Liver (tissue), 9 donors: ENCODE data around the gene SLC12A2. TPM values are rescaled to one million over a fixed set of nuclear protein-coding genes. Genes with fewer than 3 reads are reported as not detected.

Experiments used
- DNase-seq: peaks from one replicate; pipeline ENCODE4 v3.0.0-alpha.2; 2017; ENCODE audit warnings: low spot score
- H3K27ac ChIP-seq, 2 donors: one replicate each; pipeline ENCODE4 v1.7.0; 2013; ENCODE audit warnings: inconsistent platforms in 2 of 2, low read length in 2 of 2, control low read depth in 1 of 2, low read depth in 1 of 2, mild to moderate bottlenecking in 1 of 2
- H3K27me3 ChIP-seq, 4 donors: one replicate each; pipeline versions ENCODE4 v1.6.1 to v1.7.0; 2013; ENCODE audit warnings: low read length in 3 of 4, inconsistent platforms in 1 of 4, mild to moderate bottlenecking in 1 of 4, moderate library complexity in 1 of 4; ENCODE audit not compliant: control insufficient read depth in 4 of 4, insufficient read depth in 4 of 4
- H3K36me3 ChIP-seq, 4 donors: one replicate each; pipeline versions ENCODE4 v1.6.1 to v1.7.0; 2013; ENCODE audit warnings: low read length in 3 of 4, mild to moderate bottlenecking in 3 of 4, low read depth in 1 of 4, moderate library complexity in 1 of 4; ENCODE audit not compliant: control insufficient read depth in 4 of 4, insufficient read depth in 3 of 4
- H3K4me1 ChIP-seq, 4 donors: one replicate each; pipeline versions ENCODE4 v1.6.1 to v1.7.0; 2013; ENCODE audit warnings: low read length in 3 of 4, mild to moderate bottlenecking in 3 of 4, moderate library complexity in 1 of 4; ENCODE audit not compliant: control insufficient read depth in 4 of 4, insufficient read depth in 4 of 4
- H3K4me3 ChIP-seq, 3 donors: one replicate each; pipeline versions ENCODE4 v1.6.1 to v1.7.0; 2013; ENCODE audit warnings: low read length in 3 of 3, control low read depth in 1 of 3, low read depth in 1 of 3, mild to moderate bottlenecking in 1 of 3
- H3K9ac ChIP-seq, 2 donors: one replicate each; pipeline ENCODE4 v1.7.0; 2013; ENCODE audit warnings: low read length in 2 of 2, mild to moderate bottlenecking in 2 of 2, moderate library complexity in 2 of 2, control low read depth in 1 of 2, low read depth in 1 of 2
- H3K9me3 ChIP-seq, 4 donors: one replicate each; pipeline versions ENCODE4 v1.6.1 to v1.7.0; 2013; ENCODE audit warnings: low read length in 3 of 4; ENCODE audit not compliant: control insufficient read depth in 4 of 4
- CTCF ChIP-seq: fragments of 150-350 bp; IDR thresholded peaks from 2 replicates; pipeline ENCODE4 v1.5.1; 2017; ENCODE audit warnings: improper control_type of control experiment, low read depth, low read length; ENCODE audit not compliant: missing input control
- EGR1 ChIP-seq, 2 donors: IDR thresholded peaks; 2 replicates each; pipeline ENCODE4 v1.6.1; 2016 to 2018; ENCODE audit warnings: antibody characterized with exemption in 2 of 2, low read depth in 2 of 2
- FOXA1 ChIP-seq: IDR thresholded peaks from 2 replicates; pipeline ENCODE4 v1.6.1; 2016; ENCODE audit warnings: antibody characterized with exemption
- GABPA ChIP-seq, 2 donors: IDR thresholded peaks in 1 of 2; conservative IDR thresholded peaks in 1 of 2; 2 replicates each; pipeline ENCODE4 v1.6.1; 2016; ENCODE audit warnings: antibody characterized with exemption in 2 of 2, mild to moderate bottlenecking in 1 of 2, moderate library complexity in 1 of 2
- HNF4A ChIP-seq, 2 donors: conservative IDR thresholded peaks; 2 replicates each; pipeline ENCODE4 v1.6.1; 2016; ENCODE audit warnings: antibody characterized with exemption in 2 of 2, mild to moderate bottlenecking in 2 of 2
- HNF4G ChIP-seq: IDR thresholded peaks from 2 replicates; pipeline ENCODE4 v1.6.1; 2016; ENCODE audit warnings: antibody characterized with exemption
- JUND ChIP-seq, 2 donors: IDR thresholded peaks; 2 replicates each; pipeline ENCODE4 v1.6.1; 2016; ENCODE audit warnings: antibody characterized with exemption in 2 of 2
- MAX ChIP-seq: IDR thresholded peaks from 2 replicates; pipeline ENCODE4 v1.6.1; 2016; ENCODE audit warnings: antibody characterized with exemption
- NR2F2 ChIP-seq: IDR thresholded peaks from 2 replicates; pipeline ENCODE4 v1.6.1; 2016; ENCODE audit warnings: antibody characterized with exemption
- RAD21 ChIP-seq, 2 donors: IDR thresholded peaks; 2 replicates each; pipeline ENCODE4 v1.6.1; 2016; ENCODE audit warnings: antibody characterized with exemption in 2 of 2, mild to moderate bottlenecking in 2 of 2
- REST ChIP-seq: IDR thresholded peaks from 2 replicates; pipeline ENCODE4 v1.6.1; 2016; ENCODE audit warnings: antibody characterized with exemption, mild to moderate bottlenecking
- RXRA ChIP-seq, 2 donors: IDR thresholded peaks; 2 replicates each; pipeline ENCODE4 v1.6.1; 2017 to 2018; ENCODE audit warnings: antibody characterized with exemption in 2 of 2, mild to moderate bottlenecking in 1 of 2
- SP1 ChIP-seq: IDR thresholded peaks from 2 replicates; pipeline ENCODE4 v1.6.1; 2018; ENCODE audit warnings: antibody characterized with exemption, mild to moderate bottlenecking
- TAF1 ChIP-seq: conservative IDR thresholded peaks from 2 replicates; pipeline ENCODE4 v1.6.1; 2016; ENCODE audit warnings: antibody characterized with exemption, mild to moderate bottlenecking
- YY1 ChIP-seq: IDR thresholded peaks from 2 replicates; pipeline ENCODE4 v1.6.1; 2016; ENCODE audit warnings: antibody characterized with exemption, mild to moderate bottlenecking
- ZBTB33 ChIP-seq: IDR thresholded peaks from 2 replicates; pipeline ENCODE4 v1.6.1; 2016; ENCODE audit warnings: antibody characterized with exemption
- WGBS: extraction: QIAGEN DNeasy Blood & Tissue Kit; methylation state at CpG from one replicate; pipeline ENCODE4 v1.1.7; 2013; 5-methylcytosine and 5-hydroxymethylcytosine counted together
- polyA plus RNA-seq, 2 donors: library from polyadenylated mRNA; stranded (reverse) in 1 of 2; unstranded in 1 of 2; fragments of 200-250 nt in 1 of 2; fragments of >200 nt in 1 of 2; fragmentation: Nextera tagmentation in 1 of 2; extraction: Ambion mirVana in 1 of 2; gene quantifications; one replicate each; pipeline versions ENCODE4 v1.2.1 to v1.2.3, GENCODE V29; 2013 to 2015
- total RNA-seq, 2 donors: library from RNA; depleted of rRNA; stranded (reverse); fragments of >200 nt; gene quantifications; one replicate each; pipeline ENCODE4 v1.2.3, GENCODE V29; 2014
- TF ChIP-seq, protein P1 (sequence below): IDR thresholded peaks from 2 replicates; pipeline ENCODE4 v1.6.1; 2016; ENCODE audit warnings: antibody characterized with exemption
- donor health status: healthy.
- donor health status: healthy.
- donor health status: healthy.
- donor health status: healthy.
- donor health status: healthy.

SLC12A2 gene
- total and polyA plus RNA-seq, 4 donors = 2.5 to 10.9 (median 5.7) TPM

DNA sequence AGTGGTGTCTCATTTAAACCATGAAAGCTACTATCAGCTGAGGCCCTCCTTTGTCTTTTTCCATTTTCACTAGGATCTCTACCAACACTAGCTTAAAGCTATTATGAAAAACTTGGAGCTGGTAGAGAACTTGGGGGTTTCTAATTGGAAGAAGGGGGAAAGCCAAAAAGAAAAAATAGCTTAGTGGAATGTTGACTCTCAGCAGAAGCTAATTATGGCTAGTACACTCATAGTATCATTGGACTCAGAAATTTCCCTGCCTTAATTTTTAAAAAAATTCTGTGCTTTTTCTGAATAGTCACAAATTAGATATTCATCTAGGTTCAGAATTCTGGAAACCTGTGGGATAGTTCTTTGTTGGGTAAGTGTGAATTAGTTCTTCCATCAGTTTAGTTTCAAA lies 8.0 kb downstream of the SLC12A2 start:
- Histone ChIP-seq H3K27me3 (no peaks in the 10 kb centered on the region), H3K9ac (no peak overlapping the region), H3K27ac (no peak overlapping the region), H3K4me3 (no peak overlapping the region), H3K4me1 (no peaks in the 10 kb centered on the region), H3K9me3 (no peaks in the 10 kb centered on the region), H3K36me3 (no peaks in the 10 kb centered on the region)
- no peak for DNase-seq
- TF ChIP-seq RAD21 (IDR thresholded peaks at IDR 0.05) (no peak), JUND (IDR thresholded peaks at IDR 0.05) (no peak), CTCF (no peak), MAX (no peak), TAF1 (no peak), YY1 (no peak), HNF4A (conservative IDR thresholded peaks at IDR 0.05) (no peak), HNF4G (no peak), FOXA1 (no peak), GABPA (IDR thresholded peaks at IDR 0.05 in 1 of 2, conservative IDR thresholded peaks at IDR 0.05 in 1 of 2) (no peak), EGR1 (IDR thresholded peaks at IDR 0.05; ENCODE audit: low read depth in 2 of 2) (no peak), ZBTB33 (no peak), RXRA (IDR thresholded peaks at IDR 0.05) (no peak), NR2F2 (no peak)
- TF ChIP-seq, protein P1, sequence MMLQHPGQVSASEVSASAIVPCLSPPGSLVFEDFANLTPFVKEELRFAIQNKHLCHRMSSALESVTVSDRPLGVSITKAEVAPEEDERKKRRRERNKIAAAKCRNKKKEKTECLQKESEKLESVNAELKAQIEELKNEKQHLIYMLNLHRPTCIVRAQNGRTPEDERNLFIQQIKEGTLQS = no peak

GRCh38 chr5:128092144-128092543 lies 8.6 kb downstream of the SLC12A2 start:
- H3K4me3 ChIP-seq = no peak overlapping the region
- no peaks in the 10 kb centered on the region for H3K9me3 ChIP-seq
- no peak overlapping the region for H3K9ac ChIP-seq
- no peak overlapping the region for H3K27ac ChIP-seq
- no peak for DNase-seq
- WGBS = 91% methylated on average over 4 of the region's 4 CpGs
- no peaks in the 10 kb centered on the region for H3K36me3 ChIP-seq
- no peaks in the 10 kb centered on the region for H3K27me3 ChIP-seq
- no peaks in the 10 kb centered on the region for H3K4me1 ChIP-seq
- TF ChIP-seq REST (no peak), EGR1 (IDR thresholded peaks at IDR 0.05; ENCODE audit: low read depth in 2 of 2) (no peak), SP1 (no peak), HNF4G (no peak), TAF1 (no peak), RXRA (IDR thresholded peaks at IDR 0.05) (no peak)
- TF ChIP-seq, protein P1 = no peak
